ENCODE results near the gene PFKP.

PFKP gene

GRCh38 chr10:3098689-3099088 is 31.3 kb downstream of the PFKP start:
- Histone ChIP-seq H3K9me2 (replicated peaks; ENCODE audit: insufficient read depth, low read length) (no peaks in the 10 kb centered on the region), H3F3A (ENCODE audit: insufficient read depth, low read length) (no peaks in the 10 kb centered on the region), H3K36me3 (replicated peaks; ENCODE audit: insufficient read depth, low read length) (no peaks in the 10 kb centered on the region), H3K4me1 (ENCODE audit: low read length) (no peaks in the 10 kb centered on the region), H3K4me2 (ENCODE audit: low read depth, low read length) (no peak overlapping the region), H3K79me2 (ENCODE audit: low read length) (no peaks in the 10 kb centered on the region), H3K4me3 (ENCODE audit: low read length) (no peak overlapping the region), H3K9me3 (replicated peaks; ENCODE audit: insufficient read depth, low read length) (no peaks in the 10 kb centered on the region; the same call in 1 of the 2 replicates), H2AFZ (ENCODE audit: low read length) (no peak overlapping the region), H3K27ac (ENCODE audit: low read length) (no peak overlapping the region), H3K9ac (ENCODE audit: low read length) (no peak overlapping the region), H4K20me1 (ENCODE audit: insufficient read depth, low read length) (no peaks in the 10 kb centered on the region), H3K27me3 (replicated peaks; ENCODE audit: insufficient read depth, low read length) (no peaks in the 10 kb centered on the region)
- TF ChIP-seq EZH2phosphoT487 (IDR thresholded peaks at IDR 0.05; ENCODE audit: low read length) = no peak
- TF ChIP-seq EZH2 (optimal IDR thresholded peaks at IDR 0.05; ENCODE audit: low read depth, low read length) = no peak
- TF ChIP-seq CTCF (IDR thresholded peaks at IDR 0.05; ENCODE audit: low read length) = no peak
- DNase-seq = no peak

- H3K9me3 ChIP-seq (replicated peaks; ENCODE audit: insufficient read depth, low read length) = no peaks in the 10 kb centered on the region; the same call in 1 of the 2 replicates
- no peaks in the 10 kb centered on the region for H4K20me1 ChIP-seq (ENCODE audit: insufficient read depth, low read length)
- H3K4me1 ChIP-seq (ENCODE audit: low read length) = no peaks in the 10 kb centered on the region
- no peak overlapping the region for H3K4me2 ChIP-seq (ENCODE audit: low read depth, low read length)
- H3K27me3 ChIP-seq (replicated peaks; ENCODE audit: insufficient read depth, low read length) = no peaks in the 10 kb centered on the region
- no peak for DNase-seq
- no peaks in the 10 kb centered on the region for H3F3A ChIP-seq (ENCODE audit: insufficient read depth, low read length)
- H3K36me3 ChIP-seq (replicated peaks; ENCODE audit: insufficient read depth, low read length) = no peaks in the 10 kb centered on the region
- no peak overlapping the region for H3K4me3 ChIP-seq (ENCODE audit: low read length)
- no peaks in the 10 kb centered on the region for H3K9me2 ChIP-seq (replicated peaks; ENCODE audit: insufficient read depth, low read length)
- H2AFZ ChIP-seq (ENCODE audit: low read length) = no peak overlapping the region
- no peaks in the 10 kb centered on the region for H3K79me2 ChIP-seq (ENCODE audit: low read length)
- no peak overlapping the region for H3K27ac ChIP-seq (ENCODE audit: low read length)
- TF ChIP-seq CTCF (IDR thresholded peaks at IDR 0.05; ENCODE audit: low read length) = no peak
- TF ChIP-seq EZH2 (optimal IDR thresholded peaks at IDR 0.05; ENCODE audit: low read depth, low read length) = no peak
- no peak for TF ChIP-seq EZH2phosphoT487 (IDR thresholded peaks at IDR 0.05; ENCODE audit: low read length)
- no peak overlapping the region for H3K9ac ChIP-seq (ENCODE audit: low read length)
Measured at GRCh38 chr10:3099291-3100092, 32.1 kb downstream of the PFKP start.

- no peak overlapping the region for H3K4me2 ChIP-seq (ENCODE audit: low read depth, low read length)
- H3K9me3 ChIP-seq (replicated peaks; ENCODE audit: insufficient read depth, low read length) = no peaks in the 10 kb centered on the region; the same call in 1 of the 2 replicates
- DNase-seq = no peak
- H3K4me1 ChIP-seq (ENCODE audit: low read length) = no peaks in the 10 kb centered on the region
- no peaks in the 10 kb centered on the region for H3K27me3 ChIP-seq (replicated peaks; ENCODE audit: insufficient read depth, low read length)
- no peak overlapping the region for H2AFZ ChIP-seq (ENCODE audit: low read length)
- no peaks in the 10 kb centered on the region for H3K36me3 ChIP-seq (replicated peaks; ENCODE audit: insufficient read depth, low read length)
- no peaks in the 10 kb centered on the region for H3K9me2 ChIP-seq (replicated peaks; ENCODE audit: insufficient read depth, low read length)
- no peak for TF ChIP-seq EZH2phosphoT487 (IDR thresholded peaks at IDR 0.05; ENCODE audit: low read length)
- TF ChIP-seq CTCF (IDR thresholded peaks at IDR 0.05; ENCODE audit: low read length) = no peak
- no peak for TF ChIP-seq EZH2 (optimal IDR thresholded peaks at IDR 0.05; ENCODE audit: low read depth, low read length)
- no peaks in the 10 kb centered on the region for H4K20me1 ChIP-seq (ENCODE audit: insufficient read depth, low read length)
- no peak overlapping the region for H3K27ac ChIP-seq (ENCODE audit: low read length)
- H3K9ac ChIP-seq (ENCODE audit: low read length) = no peak overlapping the region
- H3K79me2 ChIP-seq (ENCODE audit: low read length) = no peaks in the 10 kb centered on the region
- no peaks in the 10 kb centered on the region for H3F3A ChIP-seq (ENCODE audit: insufficient read depth, low read length)
- H3K4me3 ChIP-seq (ENCODE audit: low read length) = no peak overlapping the region
Measured at GRCh38 chr10:3100093-3100792, 32.9 kb downstream of the PFKP start.

Data from MM.1S (cell line).